Measurements from ENCODE around the gene GJB3.
"Not testable (repeated sequence)": the region's sequence is repeated elsewhere in the genome, so short reads cannot be mapped to it uniquely, and the experiment has no call there.

GJB3 gene

DNA sequence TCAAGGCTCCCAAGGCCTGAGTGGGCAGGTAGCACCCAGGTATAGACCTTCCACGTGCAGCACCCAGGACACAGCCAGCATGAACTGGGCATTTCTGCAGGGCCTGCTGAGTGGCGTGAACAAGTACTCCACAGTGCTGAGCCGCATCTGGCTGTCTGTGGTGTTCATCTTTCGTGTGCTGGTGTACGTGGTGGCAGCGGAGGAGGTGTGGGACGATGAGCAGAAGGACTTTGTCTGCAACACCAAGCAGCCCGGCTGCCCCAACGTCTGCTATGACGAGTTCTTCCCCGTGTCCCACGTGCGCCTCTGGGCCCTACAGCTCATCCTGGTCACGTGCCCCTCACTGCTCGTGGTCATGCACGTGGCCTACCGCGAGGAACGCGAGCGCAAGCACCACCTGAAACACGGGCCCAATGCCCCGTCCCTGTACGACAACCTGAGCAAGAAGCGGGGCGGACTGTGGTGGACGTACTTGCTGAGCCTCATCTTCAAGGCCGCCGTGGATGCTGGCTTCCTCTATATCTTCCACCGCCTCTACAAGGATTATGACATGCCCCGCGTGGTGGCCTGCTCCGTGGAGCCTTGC lies 19.7 kb upstream of the GJB3 start:
- no peak for DNase-seq

DNA sequence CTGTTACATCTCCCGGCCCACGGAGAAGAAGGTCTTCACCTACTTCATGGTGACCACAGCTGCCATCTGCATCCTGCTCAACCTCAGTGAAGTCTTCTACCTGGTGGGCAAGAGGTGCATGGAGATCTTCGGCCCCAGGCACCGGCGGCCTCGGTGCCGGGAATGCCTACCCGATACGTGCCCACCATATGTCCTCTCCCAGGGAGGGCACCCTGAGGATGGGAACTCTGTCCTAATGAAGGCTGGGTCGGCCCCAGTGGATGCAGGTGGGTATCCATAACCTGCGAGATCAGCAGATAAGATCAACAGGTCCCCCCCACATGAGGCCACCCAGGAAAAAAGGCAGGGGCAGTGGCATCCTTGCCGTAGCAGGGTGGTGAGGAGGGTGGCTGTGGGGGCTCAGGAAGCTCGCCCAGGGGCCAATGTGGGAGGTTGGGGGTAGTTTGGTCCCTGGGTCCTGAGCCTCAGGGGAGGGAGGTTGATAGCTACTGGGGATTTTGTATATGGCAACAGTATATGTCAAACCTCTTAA lies 19.2 kb upstream of the GJB3 start:
- no peak for DNase-seq

DNA sequence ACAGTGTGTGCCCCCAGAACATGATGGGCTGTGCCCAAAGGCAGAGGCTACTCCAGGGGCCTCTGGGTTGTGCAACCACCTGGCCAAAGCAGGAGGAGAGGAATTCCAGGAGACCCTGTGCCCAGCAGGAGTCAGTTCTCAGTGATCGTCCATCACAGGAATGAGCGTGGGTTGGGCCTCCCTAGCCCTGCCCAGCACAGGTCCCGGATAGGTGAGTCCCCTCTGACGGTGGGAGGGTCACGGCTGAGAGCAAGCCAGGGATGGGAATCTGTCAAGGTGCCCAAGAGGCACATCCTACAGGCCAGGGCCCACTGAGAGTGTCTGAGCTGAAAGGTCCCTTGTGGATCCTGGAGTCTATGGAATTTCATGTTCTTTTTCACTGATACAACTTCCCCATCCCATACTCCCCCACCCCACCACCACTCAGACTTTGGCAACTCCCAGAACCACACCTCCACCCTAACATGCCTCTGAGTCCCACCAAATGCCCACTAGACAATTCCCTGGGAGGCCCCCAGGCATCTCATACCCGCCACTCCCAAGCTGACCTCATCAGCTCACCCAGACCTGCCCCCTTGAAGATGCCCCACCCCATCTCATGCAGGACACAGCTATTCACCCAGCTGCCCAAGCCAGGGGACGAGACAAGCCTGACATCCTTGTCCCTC lies 18.4 kb upstream of the GJB3 start:
- DNase-seq: no peak

DNA sequence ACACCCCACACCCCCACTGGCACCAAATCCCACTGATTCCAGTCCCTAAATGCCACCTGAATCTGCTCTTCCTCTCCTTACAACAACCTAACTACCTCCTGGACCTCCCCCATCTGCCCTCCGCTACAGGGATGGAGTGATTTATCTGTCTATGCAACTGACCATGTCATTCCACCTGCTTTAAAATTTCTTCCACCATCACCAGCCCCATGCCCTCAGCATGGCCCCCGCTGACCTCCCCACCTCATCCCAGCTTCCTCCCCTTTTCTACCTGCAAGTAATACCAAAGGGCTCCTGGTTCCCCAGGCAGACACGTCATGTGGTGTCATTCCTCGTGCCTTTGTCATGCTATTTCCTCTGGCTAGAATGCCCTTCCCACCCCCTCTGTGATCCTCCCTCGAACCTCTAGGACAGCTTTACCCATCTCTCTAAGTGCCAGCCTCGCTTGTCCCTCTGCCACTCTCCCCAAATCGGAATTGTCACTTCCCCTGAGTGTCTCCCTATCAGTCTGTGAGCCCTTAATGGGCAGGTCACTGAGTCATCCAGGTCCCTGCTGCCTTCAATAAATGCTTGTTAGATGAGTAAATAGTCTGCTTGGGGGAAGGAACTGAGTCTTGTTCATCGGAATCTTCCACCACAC lies 17.8 kb upstream of the GJB3 start:
- DNase-seq: no peak

DNA sequence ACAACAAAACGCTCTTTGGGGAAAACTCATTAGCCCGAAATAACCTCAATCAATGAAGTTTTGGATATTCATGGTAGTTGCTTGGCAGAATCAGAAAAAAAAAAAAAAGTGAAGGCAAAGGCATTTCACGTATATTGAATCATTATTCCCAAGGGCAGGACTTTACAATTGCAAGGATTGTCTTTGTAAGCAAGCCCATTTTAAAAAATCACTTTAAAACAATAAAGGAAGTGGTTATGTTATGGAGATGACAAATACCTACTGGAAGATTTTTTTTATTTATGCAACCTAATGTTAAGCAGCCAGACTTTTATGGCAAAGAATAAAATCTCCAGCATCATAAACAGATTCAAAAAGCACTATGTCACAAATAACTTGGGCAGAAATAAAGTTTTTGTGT lies 12.2 kb upstream of the GJB3 start:
- no peak for DNase-seq

DNA sequence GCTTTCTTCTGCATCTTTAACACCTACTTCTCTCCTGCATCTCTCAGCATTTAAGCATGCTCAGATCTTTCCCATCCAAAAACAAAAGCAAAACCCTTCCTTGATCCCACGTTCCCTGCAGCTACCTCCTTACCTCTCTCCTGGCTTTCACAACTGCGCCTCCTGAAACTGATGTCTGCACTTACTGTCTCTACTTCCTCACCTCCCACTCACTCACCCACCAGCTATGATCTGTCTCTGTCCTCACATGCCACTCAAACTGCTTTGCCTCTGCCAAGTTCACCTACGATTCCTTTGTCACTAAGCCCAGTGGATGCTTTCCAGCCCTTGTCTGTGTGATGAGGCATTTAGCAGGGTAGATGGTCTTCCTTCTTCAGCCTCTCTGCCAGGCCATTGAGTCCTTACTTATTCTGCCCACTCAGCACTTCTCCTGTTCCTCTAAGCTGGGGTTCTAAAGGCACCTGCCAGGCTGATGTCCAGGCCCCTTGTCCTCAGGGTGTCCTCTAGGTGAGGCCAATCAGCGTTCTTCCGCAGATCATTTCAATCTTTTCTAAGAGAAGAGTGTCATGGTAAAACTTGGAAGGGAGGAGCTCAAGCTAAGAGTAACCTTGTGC lies 10.0 kb upstream of the GJB3 start:
- DNase-seq: no peak

DNA sequence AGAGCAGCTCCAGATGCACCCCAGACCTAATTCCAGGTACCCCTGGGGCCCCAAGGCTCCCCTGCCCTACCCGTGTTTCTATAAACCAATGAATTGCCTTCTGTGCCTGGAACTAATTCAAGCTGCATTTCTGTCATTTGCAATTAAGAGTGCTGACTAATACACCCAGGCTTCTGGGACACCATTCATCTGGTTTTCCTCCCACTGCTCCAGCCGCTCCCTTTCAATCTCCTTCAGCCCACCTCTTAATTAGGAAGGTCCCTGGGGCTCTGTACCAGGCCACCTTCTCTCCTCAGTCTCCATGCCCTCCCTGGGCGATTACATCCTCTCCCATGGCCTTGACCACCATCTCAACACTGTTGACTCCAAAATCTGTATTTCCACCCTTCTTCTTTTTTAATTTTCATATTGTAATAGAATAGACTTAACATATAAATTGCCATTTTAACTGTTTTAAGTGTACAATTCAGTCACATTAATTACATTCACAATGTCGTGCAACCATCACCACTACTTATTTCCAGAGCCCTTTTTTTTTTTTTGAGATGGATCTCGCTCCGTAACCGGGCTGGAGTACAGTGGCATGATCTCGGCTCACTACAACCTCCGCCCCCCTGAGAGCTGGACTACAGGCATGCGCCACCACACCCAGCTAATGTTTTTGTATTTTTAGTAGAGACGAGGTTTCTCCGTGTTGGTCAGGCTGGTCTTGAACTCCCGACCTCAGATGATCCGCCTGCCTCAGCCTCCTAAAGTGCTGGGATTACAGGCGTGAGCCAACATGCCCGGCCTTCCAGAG lies 9.2 kb upstream of the GJB3 start:
- no peak for DNase-seq

DNA sequence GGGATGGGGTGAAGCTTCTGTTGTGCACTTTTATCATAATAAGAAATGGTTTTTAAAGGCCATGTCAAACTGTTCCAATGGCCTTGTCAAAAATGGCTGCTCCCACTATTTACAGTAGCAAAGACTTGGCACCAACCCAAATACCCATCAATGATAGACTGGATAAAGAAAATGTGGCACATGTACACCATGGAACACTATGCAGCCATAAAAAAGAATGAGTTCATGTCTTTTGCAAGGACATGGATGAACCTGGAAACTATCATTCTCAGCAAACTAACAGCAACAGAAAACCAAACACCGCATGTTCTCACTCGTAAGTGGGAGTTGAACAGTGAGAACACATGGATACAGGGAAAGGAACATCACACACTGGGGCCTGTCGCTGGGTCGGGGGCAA lies 7.9 kb upstream of the GJB3 start:
- not testable (repeated sequence) for DNase-seq

DNA sequence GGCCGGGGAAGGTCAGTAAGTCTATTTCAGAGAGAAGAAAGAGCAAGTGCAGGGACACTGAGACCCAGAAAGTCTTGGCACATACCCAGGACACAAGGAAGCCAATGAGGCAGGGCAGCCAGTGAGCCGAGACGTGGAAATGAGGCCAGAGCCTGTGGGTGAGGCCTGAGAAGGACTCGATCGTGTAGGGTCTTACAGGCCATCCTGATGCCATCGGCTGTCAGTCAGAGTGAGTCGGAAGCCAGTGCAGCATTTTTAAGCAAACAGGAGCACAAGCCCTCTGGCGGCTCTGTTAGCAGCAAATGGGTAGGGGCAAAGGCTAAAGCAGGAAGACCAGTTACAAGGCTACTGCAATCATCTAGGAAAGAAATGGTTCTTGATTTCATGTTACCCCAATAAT lies 6.1 kb upstream of the GJB3 start:
- DNase-seq: no peak

DNA sequence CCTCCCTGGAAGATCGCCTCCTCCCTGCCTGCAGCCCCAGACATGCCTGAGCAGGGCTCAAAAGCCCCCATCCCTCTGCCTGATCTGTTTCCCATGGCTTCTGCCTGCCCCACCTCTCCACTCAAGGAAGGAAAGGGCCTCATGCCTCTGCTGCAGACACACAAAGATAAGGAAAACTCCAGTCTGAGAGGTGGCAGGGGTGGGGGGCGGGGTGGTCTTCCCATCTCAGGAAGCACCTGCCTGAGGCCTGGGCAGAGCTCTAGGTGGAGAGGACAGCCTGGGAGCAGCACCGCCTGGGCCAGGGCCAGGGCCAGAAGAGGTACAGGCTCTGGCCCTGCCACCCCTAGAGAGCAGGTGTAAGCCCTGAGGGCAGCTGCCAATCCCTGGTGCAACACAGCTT lies 4.1 kb upstream of the GJB3 start:
- DNase-seq: no peak

DNA sequence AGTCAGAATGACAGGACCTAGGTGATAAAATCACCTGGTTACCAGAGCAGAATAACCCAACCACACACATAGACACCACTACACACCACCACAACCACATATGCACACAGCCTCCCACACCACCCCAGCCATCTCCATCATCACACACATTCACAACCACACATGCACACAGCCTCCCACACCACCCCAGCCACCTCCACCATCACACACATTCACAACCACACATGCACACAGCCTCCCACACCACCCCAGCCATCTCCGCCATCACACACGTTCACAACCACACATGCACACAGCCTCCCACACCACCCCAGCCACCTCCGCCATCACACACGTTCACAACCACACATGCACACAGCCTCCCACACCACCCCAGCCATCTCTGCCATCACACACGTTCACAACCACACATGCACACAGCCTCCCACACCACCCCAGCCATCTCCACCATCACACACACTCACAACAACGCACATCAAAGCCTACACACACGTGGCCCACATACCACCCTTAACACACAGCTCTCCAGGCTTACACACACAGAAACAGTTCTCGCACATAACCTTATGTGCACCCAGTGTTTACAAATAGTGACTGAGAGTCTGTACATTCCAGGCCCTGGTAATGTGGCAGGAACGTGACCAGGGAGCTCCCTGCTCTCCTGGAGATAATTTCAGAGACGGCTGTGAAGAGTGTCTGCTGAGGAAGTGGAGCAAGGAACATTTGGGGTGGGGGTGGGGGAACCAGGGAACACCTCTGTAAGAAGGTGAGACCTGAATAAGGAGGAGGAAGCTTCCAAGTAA lies 3.3 kb upstream of the GJB3 start:
- no peak for DNase-seq

DNA sequence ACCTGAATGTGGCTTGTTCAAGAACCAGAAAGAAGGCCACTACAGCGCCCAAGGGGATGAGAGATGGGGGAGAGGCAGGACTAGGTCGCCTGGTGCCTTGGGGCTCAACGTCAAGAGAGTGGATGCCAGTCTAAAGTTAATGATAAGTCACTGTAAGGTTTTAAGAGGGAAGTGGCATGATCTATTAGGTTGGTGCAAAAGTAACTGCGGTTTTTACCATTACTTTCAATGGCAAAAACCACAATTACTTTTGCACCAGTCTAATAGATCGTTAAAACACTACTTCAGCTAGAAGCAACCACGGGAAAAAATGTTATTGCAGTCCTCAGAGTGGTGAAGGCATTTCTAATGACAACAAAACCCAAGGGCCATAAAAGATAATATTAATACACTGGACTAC lies 2.6 kb upstream of the GJB3 start:
- no peak for DNase-seq

DNA sequence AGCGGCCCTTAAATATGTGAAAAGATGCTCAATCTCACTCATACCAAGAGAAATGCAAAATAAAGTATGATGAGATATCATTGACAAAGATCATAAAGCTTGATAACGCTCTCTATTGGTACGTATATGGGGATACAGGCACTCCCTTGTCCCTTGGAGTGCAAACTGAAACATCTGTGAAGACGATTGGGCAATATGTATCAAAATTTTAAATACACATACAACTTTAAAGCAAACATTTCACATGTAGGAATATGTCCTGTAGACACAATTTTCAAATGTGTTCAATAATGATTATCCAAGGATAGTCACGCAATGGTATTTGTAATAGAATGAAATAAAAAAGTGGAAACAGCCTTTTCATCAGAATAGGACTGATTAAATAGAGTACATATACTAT lies 2.0 kb upstream of the GJB3 start:
- DNase-seq: no peak

DNA sequence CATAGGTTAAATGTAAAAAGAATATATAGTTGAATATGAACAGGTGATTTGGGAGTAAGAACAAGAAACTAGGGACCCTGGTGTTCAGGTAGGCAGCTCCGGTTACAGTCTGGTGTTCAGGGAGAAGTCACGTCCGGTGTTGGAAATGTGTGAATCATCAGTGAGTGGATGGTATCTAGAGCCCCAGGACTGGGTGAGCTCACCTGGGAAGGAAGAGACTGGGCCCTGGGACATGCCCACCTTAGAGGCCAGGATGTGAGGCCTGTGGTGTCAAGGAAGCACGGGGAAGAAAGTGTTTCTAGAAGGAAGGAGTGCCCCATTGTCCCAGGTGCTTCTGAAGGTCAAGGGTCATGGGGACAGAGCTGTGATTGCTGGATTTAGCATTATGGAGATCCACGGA lies 1.5 kb upstream of the GJB3 start:
- no peak for DNase-seq

DNA sequence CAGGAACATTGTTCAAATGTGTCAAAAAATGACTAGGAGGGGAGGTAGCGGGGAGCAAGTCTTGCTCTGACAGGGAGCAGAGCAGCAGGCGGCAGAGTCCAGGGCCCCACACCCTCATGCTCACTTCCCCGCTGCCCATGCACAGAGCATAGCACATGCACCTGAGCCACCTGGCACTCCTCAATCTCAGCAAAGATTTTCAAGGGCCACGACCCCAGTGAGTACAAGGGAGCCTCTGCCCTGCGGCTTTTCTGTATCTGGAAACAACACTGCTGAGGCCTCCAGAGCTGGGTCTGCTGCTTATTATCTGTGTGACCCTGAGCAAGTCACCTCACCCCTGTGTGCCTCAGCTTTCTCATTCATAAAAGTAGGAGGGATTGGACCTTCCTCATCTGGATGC lies 1.1 kb upstream of the GJB3 start:
- no peak for DNase-seq

DNA sequence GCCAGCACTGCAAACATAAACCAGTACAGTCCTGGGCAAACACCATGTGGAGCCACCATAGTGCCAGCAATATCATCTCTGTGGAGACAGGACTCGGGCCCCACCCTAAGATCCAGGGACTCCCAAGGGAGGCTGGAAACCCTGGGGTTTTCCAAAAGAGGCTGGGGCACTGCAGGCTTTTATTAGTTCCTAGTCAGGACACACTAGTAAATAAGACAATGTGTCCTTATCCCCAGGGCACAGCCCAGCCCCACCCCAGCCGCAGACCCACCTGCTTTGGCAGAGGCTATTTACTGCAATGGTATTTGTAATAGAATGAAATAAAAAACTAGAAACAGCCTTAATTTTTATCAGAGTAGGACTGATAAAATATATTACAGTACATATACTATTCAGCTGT lies 486 bp upstream of the GJB3 start:
- no peak for DNase-seq

DNA sequence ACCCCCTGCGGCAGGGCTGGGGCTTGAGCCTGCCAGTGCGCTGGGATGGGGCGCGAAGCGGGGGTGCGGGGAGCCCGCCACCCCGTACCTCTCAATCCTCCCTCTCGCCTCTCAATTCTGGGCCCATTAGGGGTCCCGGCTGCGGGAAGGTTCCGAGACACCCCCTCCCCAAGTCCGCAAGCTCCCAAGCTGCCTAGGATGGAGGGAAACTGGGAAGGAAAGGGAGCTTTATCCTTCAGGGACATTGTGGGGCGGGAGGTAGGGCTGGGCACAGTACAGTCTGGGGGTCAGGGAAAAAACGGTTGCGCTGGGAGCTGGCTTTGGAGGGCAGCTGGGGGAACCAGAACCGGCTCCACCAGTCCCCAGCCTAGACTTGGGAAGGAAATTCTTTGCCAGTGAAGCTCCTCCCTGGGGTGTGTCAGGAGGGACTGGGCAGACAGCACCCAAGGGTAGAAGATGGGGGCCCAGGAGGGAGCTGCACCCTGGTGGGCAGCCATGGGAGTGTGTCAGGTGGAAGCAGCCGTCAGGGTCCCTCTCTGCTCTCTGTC lies 904 bp downstream of the GJB3 start:
- no peak for DNase-seq

DNA sequence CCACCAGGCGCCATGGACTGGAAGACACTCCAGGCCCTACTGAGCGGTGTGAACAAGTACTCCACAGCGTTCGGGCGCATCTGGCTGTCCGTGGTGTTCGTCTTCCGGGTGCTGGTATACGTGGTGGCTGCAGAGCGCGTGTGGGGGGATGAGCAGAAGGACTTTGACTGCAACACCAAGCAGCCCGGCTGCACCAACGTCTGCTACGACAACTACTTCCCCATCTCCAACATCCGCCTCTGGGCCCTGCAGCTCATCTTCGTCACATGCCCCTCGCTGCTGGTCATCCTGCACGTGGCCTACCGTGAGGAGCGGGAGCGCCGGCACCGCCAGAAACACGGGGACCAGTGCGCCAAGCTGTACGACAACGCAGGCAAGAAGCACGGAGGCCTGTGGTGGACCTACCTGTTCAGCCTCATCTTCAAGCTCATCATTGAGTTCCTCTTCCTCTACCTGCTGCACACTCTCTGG lies 3.8 kb downstream of the GJB3 start:
- no peak for DNase-seq

DNA sequence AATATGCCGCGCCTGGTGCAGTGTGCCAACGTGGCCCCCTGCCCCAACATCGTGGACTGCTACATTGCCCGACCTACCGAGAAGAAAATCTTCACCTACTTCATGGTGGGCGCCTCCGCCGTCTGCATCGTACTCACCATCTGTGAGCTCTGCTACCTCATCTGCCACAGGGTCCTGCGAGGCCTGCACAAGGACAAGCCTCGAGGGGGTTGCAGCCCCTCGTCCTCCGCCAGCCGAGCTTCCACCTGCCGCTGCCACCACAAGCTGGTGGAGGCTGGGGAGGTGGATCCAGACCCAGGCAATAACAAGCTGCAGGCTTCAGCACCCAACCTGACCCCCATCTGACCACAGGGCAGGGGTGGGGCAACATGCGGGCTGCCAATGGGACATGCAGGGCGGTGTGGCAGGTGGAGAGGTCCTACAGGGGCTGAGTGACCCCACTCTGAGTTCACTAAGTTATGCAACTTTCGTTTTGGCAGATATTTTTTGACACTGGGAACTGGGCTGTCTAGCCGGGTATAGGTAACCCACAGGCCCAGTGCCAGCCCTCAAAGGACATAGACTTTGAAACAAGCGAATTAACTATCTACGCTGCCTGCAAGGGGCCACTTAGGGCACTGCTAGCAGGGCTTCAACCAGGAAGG lies 4.3 kb downstream of the GJB3 start:
- no peak for DNase-seq

DNA sequence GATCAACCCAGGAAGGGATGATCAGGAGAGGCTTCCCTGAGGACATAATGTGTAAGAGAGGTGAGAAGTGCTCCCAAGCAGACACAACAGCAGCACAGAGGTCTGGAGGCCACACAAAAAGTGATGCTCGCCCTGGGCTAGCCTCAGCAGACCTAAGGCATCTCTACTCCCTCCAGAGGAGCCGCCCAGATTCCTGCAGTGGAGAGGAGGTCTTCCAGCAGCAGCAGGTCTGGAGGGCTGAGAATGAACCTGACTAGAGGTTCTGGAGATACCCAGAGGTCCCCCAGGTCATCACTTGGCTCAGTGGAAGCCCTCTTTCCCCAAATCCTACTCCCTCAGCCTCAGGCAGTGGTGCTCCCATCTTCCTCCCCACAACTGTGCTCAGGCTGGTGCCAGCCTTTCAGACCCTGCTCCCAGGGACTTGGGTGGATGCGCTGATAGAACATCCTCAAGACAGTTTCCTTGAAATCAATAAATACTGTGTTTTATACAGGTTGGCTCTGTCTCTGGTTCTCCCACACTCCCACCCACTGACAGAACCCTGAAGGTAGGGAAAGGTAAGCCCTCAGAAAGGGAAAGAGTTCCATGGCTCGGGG lies 5.0 kb downstream of the GJB3 start:
- DNase-seq: no peak

All from CD4-positive, alpha-beta T cell treated with Interleukin-4 for 1 hour (primary cell).